ENCODE data around the gene MED13. TPM values are rescaled to one million over a fixed set of nuclear protein-coding genes. Genes with fewer than 3 reads are reported as not detected.
A peak's percentile ranks its signal among the peaks of the same experiment; 100 is the strongest.

The MED13 gene
- total RNA-seq, 2 donors from 2014 or later, result 66.0 to 67.7 TPM

GRCh38 chr17:62059414-62059813 is 5.7 kb downstream of the MED13 start:
- H3K27ac Mint-ChIP-seq, result peak overlapping the region; percentile 9
- no peak for DNase-seq
- no peaks in the 10 kb centered on the region for H3K9me3 Mint-ChIP-seq
- peaks cover 50% of the 10 kb centered on the region for H3K4me1 Mint-ChIP-seq
- peaks cover 36% of the 10 kb centered on the region for H3K36me3 Mint-ChIP-seq (ENCODE audit: low read depth)
- H3K27me3 ChIP-seq (ENCODE audit: control insufficient read depth, insufficient read depth, low read length, poor library complexity, severe bottlenecking), result no peaks in the 10 kb centered on the region
- H3K4me3 ChIP-seq (ENCODE audit: low read length), result no peak overlapping the region
- H3K27me3 Mint-ChIP-seq (ENCODE audit: insufficient read depth), result no peaks in the 10 kb centered on the region
- 95% methylated on average over 2 of the region's 3 CpGs; no CpG with 5 or more reads in 1 of the 2 experiments for WGBS, 2 experiments (ENCODE audit: insufficient coverage in 1 of 2, insufficient read length in 1 of 2)
- H3K36me3 ChIP-seq (ENCODE audit: control insufficient read depth, insufficient read depth, low read length), result peaks cover 61% of the 10 kb centered on the region
- H3K4me1 ChIP-seq (ENCODE audit: control insufficient read depth, insufficient read depth, low read length), result peaks cover 2% of the 10 kb centered on the region
- TF ChIP-seq CTCF (conservative IDR thresholded peaks at IDR 0.05), result no peak
- no peaks in the 10 kb centered on the region for H3K9me3 ChIP-seq (ENCODE audit: control insufficient read depth, low read length)
- H3K4me3 Mint-ChIP-seq, result no peak overlapping the region
- no peak overlapping the region for H3K27ac ChIP-seq (ENCODE audit: low read depth, low read length)
- no peak overlapping the region for H3K9ac ChIP-seq (ENCODE audit: extremely low read depth, low read length, poor library complexity, severe bottlenecking)

GRCh38 chr17:62058611-62059010 is 6.5 kb downstream of the MED13 start:
- no peaks in the 10 kb centered on the region for H3K27me3 Mint-ChIP-seq (ENCODE audit: insufficient read depth)

GRCh38 chr17:62057696-62058095 is 7.4 kb downstream of the MED13 start:
- H3K27ac Mint-ChIP-seq, result peak overlapping the region; percentile 23
- Histone ChIP-seq H3K4me3 (ENCODE audit: low read length) (peak overlapping the region; percentile 10), H3K36me3 (ENCODE audit: control insufficient read depth, insufficient read depth, low read length) (peaks cover 69% of the 10 kb centered on the region), H3K27ac (ENCODE audit: low read depth, low read length) (no peak overlapping the region), H3K27me3 (ENCODE audit: control insufficient read depth, insufficient read depth, low read length, poor library complexity, severe bottlenecking) (no peaks in the 10 kb centered on the region), H3K4me1 (ENCODE audit: control insufficient read depth, insufficient read depth, low read length) (peaks cover 2% of the 10 kb centered on the region), H3K9me3 (ENCODE audit: control insufficient read depth, low read length) (no peaks in the 10 kb centered on the region), H3K9ac (ENCODE audit: extremely low read depth, low read length, poor library complexity, severe bottlenecking) (no peak overlapping the region)
- no peaks in the 10 kb centered on the region for H3K27me3 Mint-ChIP-seq (ENCODE audit: insufficient read depth)
- H3K9me3 Mint-ChIP-seq, result no peaks in the 10 kb centered on the region
- H3K36me3 Mint-ChIP-seq (ENCODE audit: low read depth), result peaks cover 38% of the 10 kb centered on the region
- TF ChIP-seq CTCF (conservative IDR thresholded peaks at IDR 0.05), result no peak
- no peak for DNase-seq
- WGBS, 2 experiments (ENCODE audit: insufficient coverage in 1 of 2, insufficient read length in 1 of 2), result 80% methylated on average over 1 of the region's 1 CpG; no CpG with 5 or more reads in 1 of the 2 experiments
- H3K4me3 Mint-ChIP-seq, result no peak overlapping the region
- peaks cover 35% of the 10 kb centered on the region for H3K4me1 Mint-ChIP-seq

More at GRCh38 chr17:62058611-62059010, 6.5 kb downstream of the MED13 start:
- peaks cover 62% of the 10 kb centered on the region for H3K36me3 ChIP-seq (ENCODE audit: control insufficient read depth, insufficient read depth, low read length)
- H3K27ac ChIP-seq (ENCODE audit: low read depth, low read length), result no peak overlapping the region
- no peaks in the 10 kb centered on the region for H3K27me3 ChIP-seq (ENCODE audit: control insufficient read depth, insufficient read depth, low read length, poor library complexity, severe bottlenecking)
- peaks cover 2% of the 10 kb centered on the region for H3K4me1 ChIP-seq (ENCODE audit: control insufficient read depth, insufficient read depth, low read length)
- H3K9ac ChIP-seq (ENCODE audit: extremely low read depth, low read length, poor library complexity, severe bottlenecking), result no peak overlapping the region
- Mint-ChIP-seq H3K4me1 (peaks cover 43% of the 10 kb centered on the region), H3K9me3 (no peaks in the 10 kb centered on the region), H3K36me3 (ENCODE audit: low read depth) (peaks cover 34% of the 10 kb centered on the region), H3K4me3 (no peak overlapping the region), H3K27ac (no peak overlapping the region)
- TF ChIP-seq CTCF (conservative IDR thresholded peaks at IDR 0.05), result no peak
- 43% methylated on average over 1 of the region's 4 CpGs; no CpG with 5 or more reads in 1 of the 2 experiments for WGBS, 2 experiments (ENCODE audit: insufficient coverage in 1 of 2, insufficient read length in 1 of 2)
- H3K4me3 ChIP-seq (ENCODE audit: low read length), result no peak overlapping the region
- no peaks in the 10 kb centered on the region for H3K9me3 ChIP-seq (ENCODE audit: control insufficient read depth, low read length)
- no peak for DNase-seq

All from endodermal cell (in vitro differentiated cells).